ENCODE results near the gene UBR4.

DNA sequence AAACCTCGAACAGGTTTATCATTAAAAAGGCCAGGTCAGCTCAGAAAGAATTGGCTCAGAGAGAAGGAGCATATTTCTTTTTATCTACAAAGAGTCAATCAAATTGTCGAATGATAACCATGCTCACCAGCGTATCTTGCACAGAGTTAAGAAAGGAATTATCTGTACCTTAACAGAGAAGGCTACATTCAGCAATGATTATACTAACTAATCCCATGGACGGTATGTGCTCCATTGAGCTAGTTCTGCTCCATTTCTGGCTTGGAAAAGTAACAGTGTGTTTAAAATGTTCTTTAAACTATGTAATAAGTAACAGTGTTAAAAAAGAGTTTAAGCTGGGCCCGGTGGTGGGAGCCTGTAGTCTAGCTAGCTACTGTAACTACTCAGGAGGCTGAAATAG is 4.2 kb downstream of the UBR4 start:
- TF ChIP-seq, protein P1, sequence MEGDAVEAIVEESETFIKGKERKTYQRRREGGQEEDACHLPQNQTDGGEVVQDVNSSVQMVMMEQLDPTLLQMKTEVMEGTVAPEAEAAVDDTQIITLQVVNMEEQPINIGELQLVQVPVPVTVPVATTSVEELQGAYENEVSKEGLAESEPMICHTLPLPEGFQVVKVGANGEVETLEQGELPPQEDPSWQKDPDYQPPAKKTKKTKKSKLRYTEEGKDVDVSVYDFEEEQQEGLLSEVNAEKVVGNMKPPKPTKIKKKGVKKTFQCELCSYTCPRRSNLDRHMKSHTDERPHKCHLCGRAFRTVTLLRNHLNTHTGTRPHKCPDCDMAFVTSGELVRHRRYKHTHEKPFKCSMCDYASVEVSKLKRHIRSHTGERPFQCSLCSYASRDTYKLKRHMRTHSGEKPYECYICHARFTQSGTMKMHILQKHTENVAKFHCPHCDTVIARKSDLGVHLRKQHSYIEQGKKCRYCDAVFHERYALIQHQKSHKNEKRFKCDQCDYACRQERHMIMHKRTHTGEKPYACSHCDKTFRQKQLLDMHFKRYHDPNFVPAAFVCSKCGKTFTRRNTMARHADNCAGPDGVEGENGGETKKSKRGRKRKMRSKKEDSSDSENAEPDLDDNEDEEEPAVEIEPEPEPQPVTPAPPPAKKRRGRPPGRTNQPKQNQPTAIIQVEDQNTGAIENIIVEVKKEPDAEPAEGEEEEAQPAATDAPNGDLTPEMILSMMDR (IDR thresholded peaks at IDR 0.05), result no peak
- TF ChIP-seq BHLHE40 (IDR thresholded peaks at IDR 0.05; ENCODE audit: low read depth, low read length), result no peak
- no peak for TF ChIP-seq POLR2A (IDR thresholded peaks at IDR 0.05; ENCODE audit: low read length)
- TF ChIP-seq, protein P2, sequence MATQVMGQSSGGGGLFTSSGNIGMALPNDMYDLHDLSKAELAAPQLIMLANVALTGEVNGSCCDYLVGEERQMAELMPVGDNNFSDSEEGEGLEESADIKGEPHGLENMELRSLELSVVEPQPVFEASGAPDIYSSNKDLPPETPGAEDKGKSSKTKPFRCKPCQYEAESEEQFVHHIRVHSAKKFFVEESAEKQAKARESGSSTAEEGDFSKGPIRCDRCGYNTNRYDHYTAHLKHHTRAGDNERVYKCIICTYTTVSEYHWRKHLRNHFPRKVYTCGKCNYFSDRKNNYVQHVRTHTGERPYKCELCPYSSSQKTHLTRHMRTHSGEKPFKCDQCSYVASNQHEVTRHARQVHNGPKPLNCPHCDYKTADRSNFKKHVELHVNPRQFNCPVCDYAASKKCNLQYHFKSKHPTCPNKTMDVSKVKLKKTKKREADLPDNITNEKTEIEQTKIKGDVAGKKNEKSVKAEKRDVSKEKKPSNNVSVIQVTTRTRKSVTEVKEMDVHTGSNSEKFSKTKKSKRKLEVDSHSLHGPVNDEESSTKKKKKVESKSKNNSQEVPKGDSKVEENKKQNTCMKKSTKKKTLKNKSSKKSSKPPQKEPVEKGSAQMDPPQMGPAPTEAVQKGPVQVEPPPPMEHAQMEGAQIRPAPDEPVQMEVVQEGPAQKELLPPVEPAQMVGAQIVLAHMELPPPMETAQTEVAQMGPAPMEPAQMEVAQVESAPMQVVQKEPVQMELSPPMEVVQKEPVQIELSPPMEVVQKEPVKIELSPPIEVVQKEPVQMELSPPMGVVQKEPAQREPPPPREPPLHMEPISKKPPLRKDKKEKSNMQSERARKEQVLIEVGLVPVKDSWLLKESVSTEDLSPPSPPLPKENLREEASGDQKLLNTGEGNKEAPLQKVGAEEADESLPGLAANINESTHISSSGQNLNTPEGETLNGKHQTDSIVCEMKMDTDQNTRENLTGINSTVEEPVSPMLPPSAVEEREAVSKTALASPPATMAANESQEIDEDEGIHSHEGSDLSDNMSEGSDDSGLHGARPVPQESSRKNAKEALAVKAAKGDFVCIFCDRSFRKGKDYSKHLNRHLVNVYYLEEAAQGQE (IDR thresholded peaks at IDR 0.05), result no peak
